ENCODE measurements around the gene ELP2.

Gene ELP2

GRCh38 chr18:36217348-36217747 lies 87.6 kb downstream of the ELP2 start:
- DNase-seq (ENCODE audit: low read depth) = no peak

GRCh38 chr18:36229188-36229587 lies 99.5 kb downstream of the ELP2 start:
- DNase-seq (ENCODE audit: low read depth) = no peak

Data from ELR (cell line).